ENCODE results near the gene TEX10.

GRCh38 chr9:100295240-100295639, 57.5 kb downstream of the TEX10 start:
- TF ChIP-seq POLR2A (IDR thresholded peaks at IDR 0.05) (no peak), CTCF (IDR thresholded peaks at IDR 0.05) (no peak)

Data from lower leg skin (tissue), 3 donors.